HepG2 (cell line): Measurements from ENCODE around the gene NELFB. TPM values are rescaled to one million over a fixed set of nuclear protein-coding genes. Genes with fewer than 3 reads are reported as not detected.

Experiments used
- CENPBD1 ChIP-seq: sonication (generic); formaldehyde crosslinking; IDR thresholded peaks from 2 replicates; pipeline ENCODE4 v1.8.0; 2022; ENCODE audit warnings: missing genetic modification reagents, low read depth, mild to moderate bottlenecking, borderline replicate concordance
- FOSL2 ChIP-seq: sonication (generic); formaldehyde crosslinking; IDR thresholded peaks from 2 replicates; pipeline ENCODE4 v1.4.0; 2020; ENCODE audit warnings: missing genetic modification reagents
- MTA3 ChIP-seq: sonication (generic); formaldehyde crosslinking; IDR thresholded peaks from 2 replicates; pipeline ENCODE4 v1.4.0; 2020; ENCODE audit warnings: missing genetic modification reagents
- NR2F6 ChIP-seq, 2 experiments: IDR thresholded peaks; 2 replicates each; pipeline ENCODE4 v1.6.1; 2016; ENCODE audit warnings: antibody characterized with exemption in 1 of 2, mild to moderate bottlenecking in 1 of 2
- PBX3 ChIP-seq: sonication (generic); formaldehyde crosslinking; IDR thresholded peaks from 2 replicates; pipeline ENCODE4 v1.8.1; 2023; ENCODE audit warnings: missing genetic modification reagents, inconsistent platforms, borderline replicate concordance
- PLSCR1 ChIP-seq: sonication (generic); formaldehyde crosslinking; IDR thresholded peaks from 2 replicates; pipeline ENCODE4 v1.5.0; 2020; ENCODE audit warnings: missing genetic modification reagents, mild to moderate bottlenecking, borderline replicate concordance
- TBP ChIP-seq: sonication (generic); formaldehyde crosslinking; IDR thresholded peaks from 2 replicates; pipeline ENCODE4 v1.5.0; 2020; ENCODE audit warnings: missing genetic modification reagents
- ZFP90 ChIP-seq: sonication (generic); formaldehyde crosslinking; IDR thresholded peaks from 2 replicates; pipeline ENCODE4 v1.8.0; 2022; ENCODE audit warnings: missing genetic modification reagents, mild to moderate bottlenecking, inconsistent platforms, borderline replicate concordance
- ZNF143 ChIP-seq: sonication (generic); formaldehyde crosslinking; IDR thresholded peaks from 2 replicates; pipeline ENCODE4 v1.4.0; 2020; ENCODE audit warnings: missing genetic modification reagents
- ZNF343 ChIP-seq: sonication (generic); formaldehyde crosslinking; IDR thresholded peaks from 2 replicates; pipeline ENCODE4 v1.4.0; 2020; ENCODE audit warnings: mild to moderate bottlenecking, missing genetic modification reagents
- ZNF674 ChIP-seq: sonication (generic); formaldehyde crosslinking; IDR thresholded peaks from 2 replicates; pipeline ENCODE4 v1.5.0; 2020; ENCODE audit warnings: low read depth, mild to moderate bottlenecking, missing genetic modification reagents
- ZNF775 ChIP-seq: sonication (generic); formaldehyde crosslinking; IDR thresholded peaks from 2 replicates; pipeline ENCODE4 v1.4.0; 2020; ENCODE audit warnings: missing genetic modification reagents, mild to moderate bottlenecking, moderate library complexity, borderline replicate concordance
- ZNF776 ChIP-seq: sonication (generic); formaldehyde crosslinking; IDR thresholded peaks from 2 replicates; pipeline ENCODE4 v1.4.0; 2020; ENCODE audit warnings: mild to moderate bottlenecking, missing genetic modification reagents
- ZNF850 ChIP-seq: sonication (generic); formaldehyde crosslinking; conservative IDR thresholded peaks from 2 replicates; pipeline ENCODE4 v1.9.0; 2021; ENCODE audit warnings: mild to moderate bottlenecking, missing genetic modification reagents
- polyA plus RNA-seq, 8 experiments: library from polyadenylated mRNA; depleted of rRNA in 3 of 8; stranded (reverse) in 7 of 8; unstranded in 1 of 8; fragments of >200 nt; fragmentation: Illumina TruSeq in 4 of 8; extraction: Trizol in 4 of 8; gene quantifications; 2 replicates each; pipeline versions ENCODE4 v1.2.1 to v1.2.3, GENCODE V29; 2011 to 2016; ENCODE audit warnings: low read depth in 4 of 8, missing spikeins in 1 of 8, mixed read lengths in 1 of 8; ENCODE audit not compliant: insufficient read depth in 1 of 8
- total RNA-seq, 5 experiments: library from RNA; depleted of rRNA; stranded (reverse); fragments of >200 nt; fragmentation: Illumina TruSeq; extraction: Trizol; gene quantifications; 2 replicates each; pipeline ENCODE4 v1.2.3, GENCODE V29; 2016; ENCODE audit warnings: low read depth in 1 of 5
- TF ChIP-seq, protein P1 (sequence below): sonication (generic); formaldehyde crosslinking; IDR thresholded peaks from 2 replicates; pipeline ENCODE4 v1.4.0; 2020; ENCODE audit warnings: mild to moderate bottlenecking, missing genetic modification reagents
- TF ChIP-seq, protein P2 (sequence below): sonication (generic); formaldehyde crosslinking; IDR thresholded peaks from 2 replicates; pipeline ENCODE4 v1.4.0; 2020; ENCODE audit warnings: missing genetic modification reagents, borderline replicate concordance

Gene NELFB
- total and polyA plus RNA-seq, 2 of the 13 experiments (the other 11 are each of a cell fraction or from before 2014, with no cell fraction given): 26.5 to 45.8 TPM

DNA sequence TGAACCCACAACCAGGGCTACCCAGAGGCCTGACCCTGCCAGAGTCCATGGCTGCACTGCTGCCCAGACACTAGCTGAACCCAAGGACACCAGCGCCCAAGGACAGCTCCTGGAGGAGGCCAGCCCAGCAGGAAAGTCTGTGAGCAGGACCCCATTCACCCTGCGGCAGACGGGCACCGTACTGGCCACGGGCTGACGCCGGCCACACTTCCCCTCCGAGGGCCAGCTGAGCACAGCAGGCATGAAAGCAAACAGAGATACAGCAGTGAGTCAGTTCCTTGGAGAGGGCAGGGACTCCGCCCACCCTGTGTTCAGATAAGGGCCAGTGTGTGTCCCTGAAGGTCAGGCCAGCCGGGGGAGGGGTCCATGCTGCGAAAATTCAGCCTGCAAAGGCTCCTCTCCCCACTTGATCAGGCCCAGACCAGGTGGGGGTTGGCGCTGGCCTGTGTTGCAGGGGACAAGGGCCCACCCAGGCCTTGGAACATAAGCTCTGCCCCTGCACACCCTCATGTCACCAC, 36.3 kb upstream of the NELFB start (continued):
- TF ChIP-seq TBP (CRISPR knock-in tag) (no peak), ZNF143 (CRISPR knock-in tag) (0 out of 2 replicates have a peak, but pooled peaks have one; percentile 47), PLSCR1 (CRISPR knock-in tag) (no peak), NR2F6 (IDR thresholded peaks at IDR 0.05) (peak; percentile 76), NR2F6 (CRISPR knock-in tag; IDR thresholded peaks at IDR 0.05) (peak; percentile 85), ZNF775 (CRISPR knock-in tag) (no peak), ZFP90 (CRISPR knock-in tag) (no peak), ZNF776 (no peak), MTA3 (no peak), FOSL2 (CRISPR knock-in tag) (peak; percentile 96), ZNF674 (CRISPR knock-in tag) (no peak), PBX3 (no peak), ZNF850 (CRISPR knock-in tag) (no peak), ZNF343 (CRISPR knock-in tag) (no peak), CENPBD1 (no peak)
- TF ChIP-seq, protein P1, sequence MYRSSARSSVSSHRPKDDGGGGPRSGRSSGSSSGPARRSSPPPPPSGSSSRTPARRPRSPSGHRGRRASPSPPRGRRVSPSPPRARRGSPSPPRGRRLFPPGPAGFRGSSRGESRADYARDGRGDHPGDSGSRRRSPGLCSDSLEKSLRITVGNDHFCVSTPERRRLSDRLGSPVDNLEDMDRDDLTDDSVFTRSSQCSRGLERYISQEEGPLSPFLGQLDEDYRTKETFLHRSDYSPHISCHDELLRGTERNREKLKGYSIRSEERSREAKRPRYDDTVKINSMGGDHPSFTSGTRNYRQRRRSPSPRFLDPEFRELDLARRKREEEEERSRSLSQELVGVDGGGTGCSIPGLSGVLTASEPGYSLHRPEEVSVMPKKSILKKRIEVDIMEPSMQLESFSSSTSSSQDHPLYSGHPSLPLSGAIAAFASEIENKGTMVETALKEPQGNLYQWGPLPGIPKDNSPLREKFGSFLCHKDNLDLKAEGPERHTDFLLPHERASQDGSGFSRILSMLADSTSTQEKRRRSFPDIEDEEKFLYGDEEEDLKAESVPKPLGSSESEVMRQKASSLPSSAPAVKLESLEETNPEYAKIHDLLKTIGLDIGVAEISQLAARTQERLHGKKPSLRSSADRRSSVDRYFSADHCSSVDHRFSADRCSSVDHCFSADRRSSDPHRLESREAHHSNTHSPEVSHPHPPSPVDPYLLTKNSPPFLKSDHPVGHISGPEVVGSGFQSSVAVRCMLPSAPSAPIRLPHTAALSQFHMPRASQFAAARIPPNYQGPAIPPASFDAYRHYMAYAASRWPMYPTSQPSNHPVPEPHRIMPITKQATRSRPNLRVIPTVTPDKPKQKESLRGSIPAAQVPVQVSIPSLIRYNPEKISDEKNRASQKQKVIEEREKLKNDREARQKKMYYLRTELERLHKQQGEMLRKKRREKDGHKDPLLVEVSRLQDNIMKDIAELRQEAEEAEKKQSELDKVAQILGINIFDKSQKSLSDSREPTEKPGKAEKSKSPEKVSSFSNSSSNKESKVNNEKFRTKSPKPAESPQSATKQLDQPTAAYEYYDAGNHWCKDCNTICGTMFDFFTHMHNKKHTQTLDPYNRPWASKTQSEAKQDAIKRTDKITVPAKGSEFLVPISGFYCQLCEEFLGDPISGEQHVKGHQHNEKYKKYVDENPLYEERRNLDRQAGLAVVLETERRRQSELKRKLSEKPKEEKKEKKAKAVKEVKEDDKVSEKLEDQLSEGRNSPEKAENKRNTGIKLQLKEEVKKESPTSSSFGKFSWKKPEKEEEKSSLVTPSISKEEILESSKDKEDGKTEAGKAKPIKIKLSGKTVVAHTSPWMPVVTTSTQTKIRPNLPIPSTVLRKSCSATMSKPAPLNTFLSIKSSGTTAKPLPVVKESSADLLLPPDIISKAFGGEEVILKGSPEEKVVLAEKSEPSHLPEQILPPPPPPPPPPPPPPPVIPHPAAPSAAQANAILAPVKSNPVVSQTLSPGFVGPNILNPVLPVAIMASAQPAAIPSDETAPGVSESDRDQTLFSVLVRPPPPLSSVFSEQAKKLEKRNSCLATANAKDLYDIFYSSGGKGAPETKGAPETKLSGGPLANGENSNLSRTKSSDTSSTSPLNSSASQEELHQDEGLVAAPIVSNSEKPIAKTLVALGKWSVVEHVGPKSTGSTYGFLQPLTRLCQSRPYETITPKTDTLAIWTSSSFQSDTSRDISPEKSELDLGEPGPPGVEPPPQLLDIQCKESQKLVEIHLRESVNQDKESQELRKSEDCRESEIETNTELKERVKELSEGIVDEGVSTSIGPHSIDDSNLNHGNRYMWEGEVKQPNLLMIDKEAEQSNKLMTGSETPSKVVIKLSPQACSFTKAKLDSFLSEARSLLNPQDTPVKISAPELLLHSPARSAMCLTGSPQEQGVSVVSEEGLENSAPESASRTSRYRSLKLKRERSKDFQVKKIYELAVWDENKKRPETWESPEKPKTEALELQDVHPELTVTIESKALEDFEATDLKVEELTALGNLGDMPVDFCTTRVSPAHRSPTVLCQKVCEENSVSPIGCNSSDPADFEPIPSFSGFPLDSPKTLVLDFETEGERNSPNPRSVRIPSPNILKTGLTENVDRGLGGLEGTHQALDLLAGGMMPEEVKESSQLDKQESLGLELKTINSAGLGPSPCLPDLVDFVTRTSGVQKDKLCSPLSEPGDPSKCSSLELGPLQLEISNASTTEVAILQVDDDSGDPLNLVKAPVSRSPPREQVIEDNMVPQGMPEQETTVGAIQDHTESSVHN (CRISPR knock-in tag): no peak
- TF ChIP-seq, protein P2, sequence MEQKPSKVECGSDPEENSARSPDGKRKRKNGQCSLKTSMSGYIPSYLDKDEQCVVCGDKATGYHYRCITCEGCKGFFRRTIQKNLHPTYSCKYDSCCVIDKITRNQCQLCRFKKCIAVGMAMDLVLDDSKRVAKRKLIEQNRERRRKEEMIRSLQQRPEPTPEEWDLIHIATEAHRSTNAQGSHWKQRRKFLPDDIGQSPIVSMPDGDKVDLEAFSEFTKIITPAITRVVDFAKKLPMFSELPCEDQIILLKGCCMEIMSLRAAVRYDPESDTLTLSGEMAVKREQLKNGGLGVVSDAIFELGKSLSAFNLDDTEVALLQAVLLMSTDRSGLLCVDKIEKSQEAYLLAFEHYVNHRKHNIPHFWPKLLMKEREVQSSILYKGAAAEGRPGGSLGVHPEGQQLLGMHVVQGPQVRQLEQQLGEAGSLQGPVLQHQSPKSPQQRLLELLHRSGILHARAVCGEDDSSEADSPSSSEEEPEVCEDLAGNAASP (CRISPR knock-in tag): peak; percentile 71; the same call in 1 of the 2 replicates
